Esophagus squamous epithelium (tissue), 5 donors: ENCODE results near the gene ZNF77. TPM values are rescaled to one million over a fixed set of nuclear protein-coding genes. Genes with fewer than 3 reads are reported as not detected.
A peak's percentile ranks its signal among the peaks of the same experiment; 100 is the strongest.

Experiments
- DNase-seq: peaks from one replicate; lab custom pipeline; 2025; lab: John Stamatoyannopoulos, UW
- H3K27ac ChIP-seq, 4 donors: fragments of 200-600 bp; sonication (generic); one replicate each; pipeline ENCODE4 v1.5.1; 2016 to 2019; ENCODE audit warnings: mild to moderate bottlenecking in 1 of 4
- H3K27me3 ChIP-seq, 4 donors: fragments of 200-600 bp; sonication (generic); 1 replicate in 3 of 4; 2 replicates in 1 of 4; pipeline versions ENCODE4 v1.5.1 to v1.6.0; 2017 to 2021; ENCODE audit warnings: antibody characterized with exemption in 1 of 4
- H3K36me3 ChIP-seq, 3 donors: fragments of 200-600 bp; sonication (generic); one replicate each; pipeline ENCODE4 v1.5.1; 2016 to 2019
- H3K4me1 ChIP-seq, 3 donors: fragments of 200-600 bp; sonication (generic); one replicate each; pipeline ENCODE4 v1.5.1; 2017 to 2019
- H3K4me3 ChIP-seq, 4 donors: fragments of 200-600 bp; sonication (generic); 1 replicate in 3 of 4; 2 replicates in 1 of 4; pipeline ENCODE4 v1.5.1; 2016 to 2019; ENCODE audit warnings: mild to moderate bottlenecking in 2 of 4, moderate library complexity in 1 of 4
- H3K9me3 ChIP-seq, 3 donors: fragments of 200-600 bp; sonication (generic); one replicate each; pipeline ENCODE4 v1.5.1; 2016 to 2019
- CTCF ChIP-seq, 6 experiments: fragments of 450-650 bp in 4 of 6; fragments of 200-600 bp in 2 of 6; sonication (generic) in 2 of 6; IDR thresholded peaks; one replicate each; pipeline ENCODE4 v1.5.1; 2016 to 2019; ENCODE audit warnings: antibody characterized with exemption in 6 of 6, mild to moderate bottlenecking in 4 of 6, moderate library complexity in 4 of 6
- POLR2A ChIP-seq, 4 donors: fragments of 450-650 bp; IDR thresholded peaks; one replicate each; pipeline ENCODE4 v1.6.1; 2017; ENCODE audit warnings: antibody characterized with exemption in 4 of 4, mild to moderate bottlenecking in 4 of 4, moderate library complexity in 3 of 4
- WGBS, 2 donors: methylation state at CpG; one replicate each; pipeline ENCODE4 v1.1.5; 2018; 5-methylcytosine and 5-hydroxymethylcytosine counted together
- intact Hi-C: fragments of 100-400 bp; cut with DNase I; formaldehyde crosslinking; loops from one replicate; pipeline ENCODE4 v1.15.0; 2022
- total RNA-seq, 4 donors: library from RNA; depleted of rRNA; stranded (reverse); fragments of >200 nt; gene quantifications; one replicate each; pipeline ENCODE4 v1.1.0, GENCODE V29; 2016
- donor health status: DM: yes; HTN: yes; CAD: no.

The ZNF77 gene
- total RNA-seq, 4 donors from 2014 or later = 3.1 to 5.9 (median 4.5) TPM

GRCh38 chr19:2977746-2978138 is 33.0 kb upstream of the ZNF77 start:
- Histone ChIP-seq H3K27me3 (no peaks in the 10 kb centered on the region), H3K27ac (peak overlapping the region; percentile 11 to 66 (median 47)), H3K4me3 (peak overlapping the region; percentile 31 to 58 (median 50)), H3K4me1 (peaks cover 40 to 67% (median 47%) of the 10 kb centered on the region in 3 donors), H3K36me3 (no peaks in the 10 kb centered on the region), H3K9me3 (no peaks in the 10 kb centered on the region)
- DNase-seq = no peak
- WGBS, 2 donors = 22 to 36% methylated on average over 4 to 9 of the region's 10 CpGs
- intact Hi-C loops = no loop called here
- no peak for TF ChIP-seq CTCF (IDR thresholded peaks at IDR 0.05)
- TF ChIP-seq POLR2A (IDR thresholded peaks at IDR 0.05) = no peak

GRCh38 chr19:2977001-2977745 is 32.4 kb upstream of the ZNF77 start, which contains the start of gene TLE6:
TSS of gene TLE6 (plus strand) at chr19:2977564. CDS start at chr19:2978234, 670 bp downstream.
- WGBS, 2 donors = 2% methylated on average over 8 to 11 of the region's 51 CpGs
- intact Hi-C loops = no loop called here
- Histone ChIP-seq H3K9me3 (no peaks in the 10 kb centered on the region), H3K27me3 (no peaks in the 10 kb centered on the region), H3K27ac (peak within 1 kb of the TSS; percentile 11 to 66 (median 47)), H3K36me3 (no peaks in the 10 kb centered on the region), H3K4me1 (peaks cover 36 to 67% (median 48%) of the 10 kb centered on the region in 3 donors), H3K4me3 (peak within 1 kb of the TSS; percentile 31 to 58 (median 50))
- DNase-seq = peak; percentile 79
- no peak for TF ChIP-seq CTCF (IDR thresholded peaks at IDR 0.05)
- TF ChIP-seq POLR2A (IDR thresholded peaks at IDR 0.05) = no peak

GRCh38 chr19:2976609-2977000 is 31.8 kb upstream of the ZNF77 start:
- Histone ChIP-seq H3K4me3 (peak overlapping the region; percentile 31 to 58 (median 50)), H3K27me3 (no peaks in the 10 kb centered on the region), H3K9me3 (no peaks in the 10 kb centered on the region), H3K4me1 (peaks cover 36 to 68% (median 52%) of the 10 kb centered on the region in 3 donors), H3K36me3 (no peaks in the 10 kb centered on the region), H3K27ac (peak overlapping the region in 2 of 4 donors; percentile 40 to 48)
- intact Hi-C loops = no loop called here
- TF ChIP-seq POLR2A (IDR thresholded peaks at IDR 0.05) (no peak), CTCF (IDR thresholded peaks at IDR 0.05) (no peak)
- 8 to 9% methylated on average over 8 to 14 of the region's 15 CpGs for WGBS, 2 donors
- no peak for DNase-seq

- DNase-seq = no peak
- no peaks in the 10 kb centered on the region for H3K36me3 ChIP-seq
- no peaks in the 10 kb centered on the region for H3K27me3 ChIP-seq
- peaks cover 39 to 86% (median 61%) of the 10 kb centered on the region in 3 donors for H3K4me1 ChIP-seq
- H3K4me3 ChIP-seq = no peak overlapping the region
- TF ChIP-seq CTCF (IDR thresholded peaks at IDR 0.05) (no peak), POLR2A (IDR thresholded peaks at IDR 0.05) (no peak)
- H3K27ac ChIP-seq = peak overlapping the region; percentile 1 to 88 (median 79)
- H3K9me3 ChIP-seq = no peaks in the 10 kb centered on the region
- intact Hi-C loops = no loop called here
- WGBS, 2 donors = 29% methylated on average over 12 to 14 of the region's 14 CpGs
Measured at GRCh38 chr19:2974342-2975041, 29.7 kb upstream of the ZNF77 start.

DNA sequence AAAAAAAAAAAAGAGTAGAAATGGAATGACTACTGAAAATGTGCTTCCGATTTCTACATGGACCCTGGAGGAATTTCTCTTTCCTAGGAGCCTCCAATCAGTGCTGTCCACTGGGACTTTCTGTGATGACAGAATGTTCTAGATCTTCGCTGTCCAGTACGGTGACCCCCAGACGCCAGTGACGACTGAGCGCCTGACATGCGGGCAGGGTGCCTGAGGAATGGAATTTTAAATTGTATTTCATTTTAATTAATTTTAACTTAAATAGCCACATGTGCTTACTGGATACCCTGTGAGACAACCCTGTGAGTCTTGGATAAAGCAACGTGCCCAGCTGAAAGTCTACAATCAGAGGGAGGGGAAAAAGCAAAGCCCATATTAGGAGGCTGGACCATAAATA is 28.5 kb upstream of the ZNF77 start:
- 59 to 72% methylated on average over 8 of the region's 8 CpGs for WGBS, 2 donors
- no peak overlapping the region for H3K4me3 ChIP-seq
- peak overlapping the region; percentile 1 to 88 (median 79) for H3K27ac ChIP-seq
- H3K27me3 ChIP-seq = no peaks in the 10 kb centered on the region
- no peak for TF ChIP-seq CTCF (IDR thresholded peaks at IDR 0.05)
- no peak for TF ChIP-seq POLR2A (IDR thresholded peaks at IDR 0.05)
- H3K36me3 ChIP-seq = no peaks in the 10 kb centered on the region
- H3K9me3 ChIP-seq = no peaks in the 10 kb centered on the region
- H3K4me1 ChIP-seq = peaks cover 46 to 97% (median 66%) of the 10 kb centered on the region in 3 donors
- intact Hi-C loops = no loop called here
- DNase-seq = no peak
